Ureter (tissue), 1 donor: Measurements from ENCODE around the gene IRS1. TPM values are rescaled to one million over a fixed set of nuclear protein-coding genes. Genes with fewer than 3 reads are reported as not detected.

Experiments used
- DNase-seq: peaks from one replicate; pipeline ENCODE4 v3.0.0-alpha.2; 2020; ENCODE audit warnings: low spot score
- total RNA-seq: library from RNA; stranded (reverse); gene quantifications from one replicate; pipeline ENCODE4 v1.2.4, GENCODE V29; 2023
- donor health status: DM: yes; HTN: yes; CAD: no.

Gene IRS1
- total RNA-seq, 1 donor from 2014 or later: 40.0 TPM

GRCh38 chr2:226791056-226791486 is 8.5 kb downstream of the IRS1 start:
- DNase-seq: peak; percentile 64

- DNase-seq: no peak
These were observed 9.2 kb downstream of the IRS1 start for GRCh38 chr2:226790431-226790830.

- no peak for DNase-seq
These were observed 9.6 kb downstream of the IRS1 start for GRCh38 chr2:226790011-226790410.

- no peak for DNase-seq
These were observed 10.6 kb downstream of the IRS1 start for GRCh38 chr2:226788881-226789490.

GRCh38 chr2:226788064-226788463 is 11.6 kb downstream of the IRS1 start:
- no peak for DNase-seq

- DNase-seq: no peak
These were observed 15.7 kb downstream of the IRS1 start for GRCh38 chr2:226783885-226784284.

GRCh38 chr2:226782092-226782713 is 17.4 kb downstream of the IRS1 start:
- DNase-seq: no peak

GRCh38 chr2:226780431-226780830 is 19.2 kb downstream of the IRS1 start:
- DNase-seq: no peak

GRCh38 chr2:226777611-226778010 is 22.0 kb downstream of the IRS1 start:
- no peak for DNase-seq

GRCh38 chr2:226776104-226776503 is 23.5 kb downstream of the IRS1 start:
- DNase-seq: no peak

- DNase-seq: no peak
These were observed 24.5 kb downstream of the IRS1 start for GRCh38 chr2:226775032-226775509.

GRCh38 chr2:226773291-226773690 is 26.3 kb downstream of the IRS1 start:
- DNase-seq: no peak

- DNase-seq: no peak
These were observed 27.0 kb downstream of the IRS1 start for GRCh38 chr2:226772389-226773179.

- DNase-seq: no peak
These were observed 28.6 kb downstream of the IRS1 start for GRCh38 chr2:226771067-226771466.

GRCh38 chr2:226767056-226767813 is 32.4 kb downstream of the IRS1 start:
- no peak for DNase-seq

GRCh38 chr2:226766352-226767055 is 33.1 kb downstream of the IRS1 start:
- no peak for DNase-seq

- no peak for DNase-seq
These were observed 36.3 kb downstream of the IRS1 start for GRCh38 chr2:226763320-226763719.

GRCh38 chr2:226761195-226761583 is 38.4 kb downstream of the IRS1 start:
- DNase-seq: no peak

- no peak for DNase-seq
These were observed 39.0 kb downstream of the IRS1 start for GRCh38 chr2:226760412-226761194.

GRCh38 chr2:226759768-226760167 is 39.9 kb downstream of the IRS1 start:
- DNase-seq: no peak
